HL-60/S4 treated with phorbol 12-myristate 13-acetate at 8.2 ng/mL for 4 days and 3 days (cell line): ENCODE data around the gene GID4.
"Not testable (repeated sequence)": the region's sequence is repeated elsewhere in the genome, so short reads cannot be mapped to it uniquely, and the experiment has no call there.

Source experiments
- in situ Hi-C: fragments of 300-500 bp; cut with MboI; formaldehyde crosslinking; loops from 2 replicates; pipeline ENCODE4 v1.15.0; 2022; ENCODE audit warnings: low sequenced_read_pairs

Gene GID4

GRCh38 chr17:18038861-18039534, at the start of gene GID4, which contains the start of gene ATPAF2:
TSS of gene GID4 (plus strand) at chr17:18039408. CDS start at chr17:18039465, 57 bp downstream.
TSS of gene ATPAF2 (minus strand) at chr17:18039168. CDS start at chr17:18039013, 155 bp downstream.
- in situ Hi-C loops: loop anchor here (25.0 kb wide), 1 partner anchor 352 kb away; the partner anchor contains the start of gene RAI1

- in situ Hi-C loops: no loop called here
Observed at GRCh38 chr17:17989618-17990017, 49.6 kb upstream of the GID4 start.

- in situ Hi-C loops: no loop called here
Observed at GRCh38 chr17:17990282-17990681, 48.9 kb upstream of the GID4 start.

- in situ Hi-C loops: no loop called here
Observed at GRCh38 chr17:17993366-17993765, 45.8 kb upstream of the GID4 start.

GRCh38 chr17:17993852-17994251, 45.4 kb upstream of the GID4 start:
- in situ Hi-C loops: no loop called here

GRCh38 chr17:17994271-17995069, 44.7 kb upstream of the GID4 start:
- in situ Hi-C loops: no loop called here

- in situ Hi-C loops: not testable (repeated sequence)
Observed at GRCh38 chr17:17995887-17996286, 43.3 kb upstream of the GID4 start.

- in situ Hi-C loops: no loop called here
Observed at GRCh38 chr17:17998934-17999333, 40.3 kb upstream of the GID4 start.

- in situ Hi-C loops: no loop called here
Observed at GRCh38 chr17:17999364-18000029, 39.7 kb upstream of the GID4 start.

- in situ Hi-C loops: no loop called here
Observed at GRCh38 chr17:18000030-18000408, 39.2 kb upstream of the GID4 start.

- in situ Hi-C loops: no loop called here
Observed at GRCh38 chr17:18002171-18002570, 37.0 kb upstream of the GID4 start.

GRCh38 chr17:18004345-18004744, 34.9 kb upstream of the GID4 start:
- in situ Hi-C loops: no loop called here

GRCh38 chr17:18004884-18005305, 34.3 kb upstream of the GID4 start:
- in situ Hi-C loops: no loop called here

- in situ Hi-C loops: no loop called here
Observed at GRCh38 chr17:18005496-18005895, 33.7 kb upstream of the GID4 start.

- in situ Hi-C loops: no loop called here
Observed at GRCh38 chr17:18006495-18007239, 32.5 kb upstream of the GID4 start.

- in situ Hi-C loops: no loop called here
Observed at GRCh38 chr17:18008496-18009268, 30.5 kb upstream of the GID4 start.

- in situ Hi-C loops: no loop called here
Observed at GRCh38 chr17:18009609-18010420, 29.4 kb upstream of the GID4 start.

GRCh38 chr17:18011286-18011685, 27.9 kb upstream of the GID4 start:
- in situ Hi-C loops: no loop called here

- in situ Hi-C loops: no loop called here
Observed at GRCh38 chr17:18014006-18014405, 25.2 kb upstream of the GID4 start.
